Astrocyte of the spinal cord (primary cell): ENCODE data around the gene EIF4G1.

Source experiments
- DNase-seq: peaks from one replicate; pipeline ENCODE4 v3.0.0; 2011; ENCODE audit warnings: low read depth, low spot score
- H3K4me3 ChIP-seq: 2 replicates; pipeline ENCODE4 v1.5.1; 2011; ENCODE audit warnings: low read depth, mild to moderate bottlenecking, low read length, moderate library complexity
- in situ Hi-C: cut with HindIII; loops from 2 replicates; pipeline ENCODE4 v1.10.0; 2017; ENCODE audit warnings: low sequenced_read_pairs
- TF ChIP-seq, protein P1 (sequence below): IDR thresholded peaks from 2 replicates; pipeline ENCODE4 v1.5.1; 2012; ENCODE audit warnings: low read depth, mild to moderate bottlenecking, low read length, inconsistent platforms

Gene EIF4G1

DNA sequence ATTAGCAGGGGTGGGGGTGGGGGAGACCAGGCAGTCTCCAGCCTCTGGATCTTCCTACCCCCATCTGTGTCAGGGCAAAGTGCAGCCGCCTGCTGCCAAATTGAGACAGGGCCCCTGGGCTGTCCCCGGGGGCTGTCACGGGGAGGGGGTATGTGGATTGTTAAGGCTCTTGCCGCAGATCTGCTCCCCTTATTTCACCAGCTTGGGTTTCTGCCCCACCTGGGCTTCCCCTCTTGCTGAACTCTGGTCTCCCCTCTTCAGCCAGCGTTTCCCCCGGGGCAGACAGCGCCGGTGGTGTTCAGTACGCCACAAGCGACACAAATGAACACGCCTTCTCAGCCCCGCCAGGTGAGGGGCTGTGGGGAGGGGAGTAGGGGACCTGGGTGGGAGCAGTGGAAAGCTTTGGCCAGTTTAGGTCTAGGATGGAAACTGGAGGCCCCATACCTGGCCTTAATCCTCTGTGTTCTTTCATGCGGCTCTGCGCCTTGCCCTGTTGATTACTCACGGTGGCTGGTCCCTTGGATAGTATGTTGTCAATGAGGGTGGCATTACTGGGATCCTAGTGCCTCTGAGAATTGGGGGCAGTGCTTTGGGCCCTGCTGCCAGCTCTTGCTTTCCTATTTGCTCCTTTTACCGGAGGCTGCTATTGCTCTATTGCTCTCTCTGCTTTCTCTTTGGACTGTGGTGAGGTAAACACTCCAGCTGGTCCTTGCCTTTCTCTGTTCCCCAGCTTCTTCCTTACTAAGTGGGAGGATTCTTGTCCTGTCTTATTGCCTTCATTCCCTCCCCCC is 1.7 kb downstream of the EIF4G1 start:
- DNase-seq, result no peak
- TF ChIP-seq, protein P1, sequence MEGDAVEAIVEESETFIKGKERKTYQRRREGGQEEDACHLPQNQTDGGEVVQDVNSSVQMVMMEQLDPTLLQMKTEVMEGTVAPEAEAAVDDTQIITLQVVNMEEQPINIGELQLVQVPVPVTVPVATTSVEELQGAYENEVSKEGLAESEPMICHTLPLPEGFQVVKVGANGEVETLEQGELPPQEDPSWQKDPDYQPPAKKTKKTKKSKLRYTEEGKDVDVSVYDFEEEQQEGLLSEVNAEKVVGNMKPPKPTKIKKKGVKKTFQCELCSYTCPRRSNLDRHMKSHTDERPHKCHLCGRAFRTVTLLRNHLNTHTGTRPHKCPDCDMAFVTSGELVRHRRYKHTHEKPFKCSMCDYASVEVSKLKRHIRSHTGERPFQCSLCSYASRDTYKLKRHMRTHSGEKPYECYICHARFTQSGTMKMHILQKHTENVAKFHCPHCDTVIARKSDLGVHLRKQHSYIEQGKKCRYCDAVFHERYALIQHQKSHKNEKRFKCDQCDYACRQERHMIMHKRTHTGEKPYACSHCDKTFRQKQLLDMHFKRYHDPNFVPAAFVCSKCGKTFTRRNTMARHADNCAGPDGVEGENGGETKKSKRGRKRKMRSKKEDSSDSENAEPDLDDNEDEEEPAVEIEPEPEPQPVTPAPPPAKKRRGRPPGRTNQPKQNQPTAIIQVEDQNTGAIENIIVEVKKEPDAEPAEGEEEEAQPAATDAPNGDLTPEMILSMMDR, result no peak
- H3K4me3 ChIP-seq, result peak overlapping the region; percentile 95
- in situ Hi-C loops, result no loop called here

DNA sequence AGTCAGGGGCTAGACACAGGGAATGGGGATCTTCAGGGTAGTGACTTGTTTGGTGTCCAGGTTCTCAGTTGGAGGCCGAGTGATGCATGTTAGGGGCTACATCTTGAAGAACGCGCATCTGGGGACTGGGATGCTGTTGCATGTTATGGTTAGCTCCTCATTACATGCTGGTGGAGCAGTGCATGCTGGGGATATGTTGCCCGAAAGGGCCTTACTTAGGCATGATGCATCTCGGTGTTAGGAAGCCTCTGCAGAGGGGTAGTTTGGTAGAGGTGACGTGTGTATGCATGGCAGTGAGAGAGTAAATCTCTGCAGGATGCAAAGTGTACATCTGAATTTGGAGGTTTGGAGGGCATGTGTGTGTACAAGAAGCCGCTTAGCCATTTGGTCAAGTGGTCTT is 2.4 kb downstream of the EIF4G1 start:
- TF ChIP-seq, protein P1, result no peak
- peak overlapping the region; percentile 95 for H3K4me3 ChIP-seq
- in situ Hi-C loops, result no loop called here
- DNase-seq, result no peak

DNA sequence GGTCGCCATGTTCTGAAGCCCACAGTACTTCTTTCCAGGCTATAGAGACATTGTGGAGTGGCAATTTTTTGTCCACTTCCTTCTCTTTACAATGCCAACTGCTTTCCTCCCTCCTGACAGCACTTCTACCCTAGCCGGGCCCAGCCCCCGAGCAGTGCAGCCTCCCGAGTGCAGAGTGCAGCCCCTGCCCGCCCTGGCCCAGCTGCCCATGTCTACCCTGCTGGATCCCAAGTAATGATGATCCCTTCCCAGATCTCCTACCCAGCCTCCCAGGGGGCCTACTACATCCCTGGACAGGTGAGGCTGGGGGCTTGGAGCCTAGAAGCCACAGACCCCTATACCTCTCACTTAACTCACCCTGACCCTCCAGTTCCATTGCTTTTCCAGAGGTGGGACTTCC is 2.8 kb downstream of the EIF4G1 start:
- in situ Hi-C loops, result no loop called here
- no peak for DNase-seq
- peak overlapping the region; percentile 95 for H3K4me3 ChIP-seq
- TF ChIP-seq, protein P1, result no peak

DNA sequence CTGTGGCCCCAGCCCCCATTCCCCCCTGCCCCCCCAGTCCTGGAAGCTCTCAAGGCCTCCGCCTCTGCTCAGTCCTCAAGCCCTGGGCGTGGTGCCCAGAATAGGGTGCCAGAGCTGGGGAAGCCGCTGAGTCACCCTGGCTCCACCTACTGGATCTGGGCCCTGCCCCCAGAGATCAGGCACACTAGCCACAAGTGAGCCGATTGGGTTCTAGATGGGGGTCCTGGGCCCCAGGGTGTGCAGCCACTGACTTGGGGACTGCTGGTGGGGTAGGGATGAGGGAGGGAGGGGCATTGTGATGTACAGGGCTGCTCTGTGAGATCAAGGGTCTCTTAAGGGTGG is 5.7 kb downstream of the EIF4G1 start:
- peak; percentile 97 for DNase-seq
- no peak overlapping the region for H3K4me3 ChIP-seq
- in situ Hi-C loops, result no loop called here
- TF ChIP-seq, protein P1, result no peak

DNA sequence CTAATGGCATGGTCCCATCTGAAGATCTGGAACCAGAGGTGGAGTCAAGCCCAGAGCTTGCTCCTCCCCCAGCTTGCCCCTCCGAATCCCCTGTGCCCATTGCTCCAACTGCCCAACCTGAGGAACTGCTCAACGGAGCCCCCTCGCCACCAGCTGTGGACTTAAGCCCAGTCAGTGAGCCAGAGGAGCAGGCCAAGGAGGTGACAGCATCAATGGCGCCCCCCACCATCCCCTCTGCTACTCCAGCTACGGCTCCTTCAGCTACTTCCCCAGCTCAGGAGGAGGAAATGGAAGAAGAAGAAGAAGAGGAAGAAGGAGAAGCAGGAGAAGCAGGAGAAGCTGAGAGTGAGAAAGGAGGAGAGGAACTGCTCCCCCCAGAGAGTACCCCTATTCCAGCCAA is 7.3 kb downstream of the EIF4G1 start:
- TF ChIP-seq, protein P1, result no peak
- in situ Hi-C loops, result no loop called here
- DNase-seq, result no peak

DNA sequence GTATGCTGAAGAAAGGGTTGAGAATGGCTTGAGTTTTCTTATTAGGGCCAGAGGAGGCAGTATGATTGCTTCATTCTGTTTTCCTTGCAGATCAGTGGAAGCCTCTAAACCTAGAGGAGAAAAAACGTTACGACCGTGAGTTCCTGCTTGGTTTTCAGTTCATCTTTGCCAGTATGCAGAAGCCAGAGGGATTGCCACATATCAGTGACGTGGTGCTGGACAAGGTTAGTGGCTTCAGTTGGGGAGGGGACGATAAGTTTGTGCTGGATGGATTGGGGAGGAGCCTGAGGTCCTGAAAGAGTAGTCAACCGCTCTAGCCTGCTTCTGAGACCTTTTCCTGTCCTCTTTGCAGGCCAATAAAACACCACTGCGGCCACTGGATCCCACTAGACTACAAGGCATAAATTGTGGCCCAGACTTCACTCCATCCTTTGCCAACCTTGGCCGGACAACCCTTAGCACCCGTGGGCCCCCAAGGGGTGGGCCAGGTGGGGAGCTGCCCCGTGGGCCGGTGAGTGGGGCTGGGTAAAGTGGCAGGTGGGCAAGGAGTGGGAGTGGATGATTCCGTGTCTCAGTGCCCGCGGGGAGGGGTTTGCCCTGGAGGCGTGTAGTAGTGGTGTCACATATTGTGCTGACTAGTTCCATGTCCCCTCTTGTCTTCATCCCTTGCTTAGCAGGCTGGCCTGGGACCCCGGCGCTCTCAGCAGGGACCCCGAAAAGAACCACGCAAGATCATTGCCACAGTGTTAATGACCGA is 8.5 kb downstream of the EIF4G1 start:
- no peak for DNase-seq
- in situ Hi-C loops, result no loop called here
- TF ChIP-seq, protein P1, result no peak
- H3K4me3 ChIP-seq, result no peak overlapping the region

More for the DNA sequence above, 7.3 kb downstream of the EIF4G1 start:
- H3K4me3 ChIP-seq, result no peak overlapping the region
